ENCODE data around the gene YPEL1.

Gene YPEL1

GRCh38 chr22:21652547-21653545 lies 82.7 kb downstream of the YPEL1 start:
- no peak for DNase-seq

GRCh38 chr22:21652010-21652546 lies 83.5 kb downstream of the YPEL1 start:
- DNase-seq = peak; percentile 78

DNA sequence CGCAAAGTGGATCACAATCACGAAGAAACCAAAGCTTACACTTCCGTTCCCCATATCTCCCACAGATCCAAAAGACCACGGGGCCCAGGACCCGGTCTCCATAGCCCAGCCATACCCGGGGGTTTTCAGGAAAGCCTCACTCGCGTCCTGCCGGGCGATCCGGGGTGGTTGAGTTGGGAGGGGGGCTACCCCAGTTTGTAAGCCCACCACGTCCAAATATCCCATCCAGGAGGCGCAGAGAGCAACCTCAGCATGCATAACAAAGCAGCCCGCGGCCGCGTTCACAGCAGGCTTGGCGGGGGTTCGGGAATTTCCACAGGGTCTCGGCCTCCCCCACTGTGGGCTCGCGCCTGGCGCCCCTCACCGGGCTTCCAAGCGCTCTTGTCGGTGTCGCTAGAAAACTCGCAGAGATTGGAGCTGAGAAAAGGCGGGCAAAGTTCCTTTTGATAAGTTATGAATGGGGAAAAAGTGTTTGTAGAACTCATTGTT lies 84.0 kb downstream of the YPEL1 start:
- peak; percentile 69 for DNase-seq

DNA sequence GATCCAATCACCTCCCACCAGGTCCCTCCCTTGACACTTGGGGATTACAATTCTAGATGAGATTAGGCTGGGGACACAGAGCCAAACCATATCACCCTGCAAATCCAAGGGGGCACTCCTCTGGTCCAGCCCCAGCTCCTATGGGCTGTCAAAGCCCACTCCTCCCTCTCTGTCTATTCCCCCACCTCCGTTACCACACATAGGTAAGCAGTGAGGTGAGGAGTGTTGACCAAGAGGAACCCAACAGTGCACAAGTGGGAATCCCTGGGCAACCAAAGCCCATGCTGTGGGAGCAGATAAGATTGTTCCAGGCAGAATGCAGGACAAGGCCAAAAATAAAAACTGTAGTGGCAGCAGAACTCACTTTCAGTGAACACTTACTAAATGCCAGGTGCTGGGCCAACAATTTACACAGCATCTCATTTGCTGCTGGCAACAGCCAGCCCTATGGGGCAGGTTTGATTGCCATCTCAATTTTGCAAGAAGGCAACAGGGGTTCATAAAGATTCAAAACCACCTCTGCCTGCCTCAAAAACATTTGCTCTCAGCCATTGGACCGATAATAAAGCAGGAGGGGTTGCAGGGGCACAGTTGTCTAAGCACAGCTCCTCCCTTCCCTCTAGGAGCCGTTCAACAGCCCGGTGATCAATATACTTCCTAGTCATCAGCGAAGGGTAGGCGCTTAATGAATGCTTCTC lies 84.6 kb downstream of the YPEL1 start:
- no peak for DNase-seq

- no peak for DNase-seq
Observed at GRCh38 chr22:21650280-21650679, 85.3 kb downstream of the YPEL1 start.
